Retinal pigment epithelial cell (primary cell): ENCODE data around the gene SSBP3.

Experiments
- DNase-seq: peaks from one replicate; pipeline ENCODE4 v3.0.0-alpha.2; 2010; ENCODE audit warnings: low read depth
- H3K4me3 ChIP-seq: 2 replicates; pipeline ENCODE4 v1.5.1; 2011; ENCODE audit warnings: mild to moderate bottlenecking, low read length, control low read depth, moderate library complexity
- CTCF ChIP-seq: conservative IDR thresholded peaks from 2 replicates; pipeline ENCODE4 v1.5.1; 2011; ENCODE audit warnings: low read depth, low read length, control low read depth, inconsistent platforms

SSBP3 gene

GRCh38 chr1:54324251-54325140 is 81.7 kb downstream of the SSBP3 start:
- DNase-seq: no peak
- TF ChIP-seq CTCF: no peak
- no peak overlapping the region for H3K4me3 ChIP-seq

GRCh38 chr1:54323921-54324250 is 82.3 kb downstream of the SSBP3 start:
- no peak for TF ChIP-seq CTCF
- DNase-seq: no peak
- H3K4me3 ChIP-seq: no peak overlapping the region

GRCh38 chr1:54323324-54323739 is 82.9 kb downstream of the SSBP3 start:
- H3K4me3 ChIP-seq: no peak overlapping the region
- peak; percentile 34 for TF ChIP-seq CTCF
- DNase-seq: no peak

- TF ChIP-seq CTCF: no peak
- no peak for DNase-seq
- H3K4me3 ChIP-seq: no peak overlapping the region
Observed at GRCh38 chr1:54318246-54318814, 87.9 kb downstream of the SSBP3 start.

- TF ChIP-seq CTCF: no peak
- no peak overlapping the region for H3K4me3 ChIP-seq
- DNase-seq: no peak
Observed at GRCh38 chr1:54317084-54317483, 89.1 kb downstream of the SSBP3 start.

- no peak overlapping the region for H3K4me3 ChIP-seq
- no peak for TF ChIP-seq CTCF
- DNase-seq: no peak
Observed at GRCh38 chr1:54315099-54315498, 91.1 kb downstream of the SSBP3 start.

- no peak overlapping the region for H3K4me3 ChIP-seq
- no peak for TF ChIP-seq CTCF
- no peak for DNase-seq
Observed at GRCh38 chr1:54314696-54315095, 91.5 kb downstream of the SSBP3 start.
